SHP77 treated with DMSO at 0.1 percent for 48 hours (cell line): Measurements from ENCODE around the gene HCST.
A peak's percentile ranks its signal among the peaks of the same experiment; 100 is the strongest.
"Not testable (repeated sequence)": the region's sequence is repeated elsewhere in the genome, so short reads cannot be mapped to it uniquely, and the experiment has no call there.

ENCODE experiments used
- DNase-seq: peaks from one replicate; lab custom pipeline; 2025; lab: John Stamatoyannopoulos, UW

The HCST gene

DNA sequence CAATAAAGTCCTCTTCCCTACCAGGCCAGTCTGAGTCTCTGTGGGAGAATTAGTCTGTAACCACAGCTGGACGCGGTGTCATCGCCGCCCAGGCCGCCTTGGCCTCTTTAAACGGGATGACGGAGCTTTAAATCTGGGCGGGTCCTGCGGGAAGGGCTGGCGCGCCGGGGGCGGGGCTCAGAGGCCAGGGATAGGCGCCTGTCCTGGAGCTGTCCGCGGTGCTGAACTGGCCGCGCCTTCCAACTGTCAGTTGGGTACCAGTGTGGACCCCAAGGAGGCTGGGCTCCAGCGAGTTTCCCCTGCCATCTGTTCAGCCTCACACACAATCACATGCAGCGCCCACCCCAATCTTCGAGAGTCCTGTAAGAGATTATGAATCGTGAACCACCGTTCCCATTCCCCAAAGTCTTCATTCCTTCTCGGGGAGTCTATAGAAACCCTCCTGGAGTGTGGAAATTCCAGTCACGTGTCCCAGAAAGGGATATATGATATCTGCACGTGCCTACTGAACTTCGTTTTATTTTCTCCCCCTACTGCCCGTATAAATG is 22.5 kb upstream of the HCST start:
- DNase-seq: no peak

- no peak for DNase-seq
Measured at GRCh38 chr19:35882114-35882832, 20.1 kb upstream of the HCST start.

DNA sequence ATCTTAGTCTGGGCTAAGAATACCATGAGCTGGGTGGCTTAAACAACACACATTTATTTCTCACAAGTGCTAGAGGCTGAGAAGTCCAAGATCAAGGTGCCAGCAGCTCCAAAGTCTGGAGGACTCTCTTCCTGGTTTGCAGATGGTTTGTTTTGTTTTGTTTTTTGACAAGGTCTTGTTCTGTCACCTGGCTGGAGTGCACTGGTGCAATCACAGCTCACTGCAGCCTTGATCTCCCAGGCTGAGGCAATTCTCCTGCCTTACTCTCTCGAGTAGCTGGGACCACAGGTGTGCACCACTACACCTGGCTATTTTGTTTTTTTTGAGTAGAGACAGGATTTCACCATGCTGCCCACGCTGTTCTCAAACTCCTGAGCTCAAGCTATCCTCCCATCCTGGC is 18.4 kb upstream of the HCST start:
- DNase-seq: no peak

GRCh38 chr19:35885225-35885738 is 17.0 kb upstream of the HCST start:
- no peak for DNase-seq

DNA sequence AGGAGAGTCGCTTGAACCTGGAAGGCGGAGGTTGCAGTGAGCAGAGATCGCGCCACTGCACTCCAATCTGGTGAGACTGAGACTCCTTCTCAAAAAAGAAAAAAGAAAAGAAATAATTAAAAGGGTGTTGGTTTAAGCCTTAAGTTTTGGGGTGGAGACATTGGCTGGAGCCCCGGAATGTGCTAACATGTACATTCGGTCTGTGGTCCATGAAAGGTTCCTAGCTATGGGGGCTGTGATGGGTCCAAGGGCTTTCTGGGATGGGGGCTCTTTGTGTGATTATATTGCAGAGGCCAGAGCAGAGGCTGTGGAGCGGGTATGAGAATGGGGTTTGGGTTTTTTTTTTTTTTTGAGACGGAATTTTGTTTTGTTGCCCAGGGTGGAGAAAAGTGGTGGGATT is 16.4 kb upstream of the HCST start:
- DNase-seq: no peak

DNA sequence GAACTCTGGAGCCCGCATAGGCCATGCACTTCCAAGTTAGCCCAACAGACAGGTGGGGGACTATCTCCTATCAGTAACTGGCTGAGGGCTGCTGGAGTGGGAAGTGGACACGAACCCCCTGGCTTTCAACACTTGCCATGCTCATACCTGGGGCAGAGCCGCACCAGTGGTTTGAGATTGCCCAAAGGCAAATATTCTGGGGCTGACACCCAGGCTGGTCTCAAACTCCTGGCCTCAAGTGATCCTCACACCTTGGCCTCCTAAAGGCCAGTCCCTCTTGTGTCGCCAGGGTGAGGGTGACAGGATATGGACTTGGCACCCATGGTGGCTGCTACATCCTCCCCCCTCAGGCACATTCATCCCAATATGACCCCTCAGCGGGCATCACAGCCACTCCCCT is 15.1 kb upstream of the HCST start:
- DNase-seq: no peak

GRCh38 chr19:35888398-35888797 is 13.9 kb upstream of the HCST start:
- DNase-seq: no peak

DNA sequence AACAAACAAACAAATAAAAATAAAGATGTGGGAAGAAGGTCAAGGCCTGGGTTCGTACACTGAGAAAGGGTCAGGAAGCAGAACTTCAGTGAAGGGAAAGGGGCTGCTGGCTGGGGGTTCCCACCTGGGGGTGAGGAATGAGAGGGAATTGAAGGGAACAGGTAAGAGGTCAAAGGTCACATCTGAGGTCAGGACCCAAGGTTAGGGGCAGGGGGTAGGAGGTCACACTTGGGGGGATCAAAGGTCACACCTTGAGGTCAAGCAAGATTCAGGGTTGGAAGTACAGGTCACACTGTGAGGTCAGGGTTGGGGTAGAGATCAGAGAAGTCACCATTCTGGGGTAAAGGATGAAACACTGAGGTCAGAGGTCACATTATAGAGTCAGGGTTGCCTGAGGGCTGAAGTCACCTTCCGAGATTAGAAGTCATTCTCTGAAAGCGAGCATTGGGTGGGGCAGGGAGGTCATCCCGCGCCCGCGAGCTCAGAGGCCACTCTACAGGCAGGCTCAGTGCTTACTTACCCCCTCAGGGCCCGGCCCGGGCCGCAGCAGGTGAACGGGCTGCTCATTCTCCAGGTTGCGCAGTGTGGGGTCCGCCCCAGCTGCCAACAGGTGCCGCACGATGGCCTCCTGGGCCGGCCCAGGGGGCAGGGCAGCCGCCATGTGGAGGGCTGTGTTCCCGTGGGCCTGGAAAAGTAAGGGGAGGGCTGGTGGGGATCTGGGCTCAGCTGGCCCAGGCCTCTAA is 12.8 kb upstream of the HCST start:
- no peak for DNase-seq

DNA sequence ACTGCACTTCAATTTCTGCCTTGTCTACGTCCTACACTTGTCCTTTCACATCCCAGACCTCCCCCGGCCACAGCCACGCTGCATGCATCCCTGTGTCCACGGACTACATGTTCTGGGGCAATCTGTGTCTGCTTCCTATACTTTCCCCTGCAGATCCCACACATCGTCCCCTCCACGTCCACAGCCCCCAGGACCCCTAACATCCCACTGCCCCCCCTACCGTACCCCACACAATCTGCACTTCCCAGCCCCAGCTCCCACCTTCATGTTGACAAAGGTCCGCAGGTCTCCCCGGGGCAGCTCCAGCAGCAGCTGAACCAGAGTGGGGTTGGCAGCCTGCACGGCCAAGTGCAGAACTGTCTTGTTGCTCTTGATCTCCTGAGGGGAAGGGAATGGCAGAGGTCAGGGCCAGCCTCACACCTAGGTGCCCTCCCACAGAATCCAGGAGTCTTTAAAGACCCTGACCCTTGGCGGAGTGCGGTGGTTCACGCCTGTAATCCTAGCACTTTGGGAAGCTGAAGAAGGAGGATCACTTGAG is 12.1 kb upstream of the HCST start:
- DNase-seq: no peak

- not testable (repeated sequence) for DNase-seq
Measured at GRCh38 chr19:35891819-35892218, 10.5 kb upstream of the HCST start.

GRCh38 chr19:35894342-35894741 is 8.0 kb upstream of the HCST start:
- DNase-seq: no peak

DNA sequence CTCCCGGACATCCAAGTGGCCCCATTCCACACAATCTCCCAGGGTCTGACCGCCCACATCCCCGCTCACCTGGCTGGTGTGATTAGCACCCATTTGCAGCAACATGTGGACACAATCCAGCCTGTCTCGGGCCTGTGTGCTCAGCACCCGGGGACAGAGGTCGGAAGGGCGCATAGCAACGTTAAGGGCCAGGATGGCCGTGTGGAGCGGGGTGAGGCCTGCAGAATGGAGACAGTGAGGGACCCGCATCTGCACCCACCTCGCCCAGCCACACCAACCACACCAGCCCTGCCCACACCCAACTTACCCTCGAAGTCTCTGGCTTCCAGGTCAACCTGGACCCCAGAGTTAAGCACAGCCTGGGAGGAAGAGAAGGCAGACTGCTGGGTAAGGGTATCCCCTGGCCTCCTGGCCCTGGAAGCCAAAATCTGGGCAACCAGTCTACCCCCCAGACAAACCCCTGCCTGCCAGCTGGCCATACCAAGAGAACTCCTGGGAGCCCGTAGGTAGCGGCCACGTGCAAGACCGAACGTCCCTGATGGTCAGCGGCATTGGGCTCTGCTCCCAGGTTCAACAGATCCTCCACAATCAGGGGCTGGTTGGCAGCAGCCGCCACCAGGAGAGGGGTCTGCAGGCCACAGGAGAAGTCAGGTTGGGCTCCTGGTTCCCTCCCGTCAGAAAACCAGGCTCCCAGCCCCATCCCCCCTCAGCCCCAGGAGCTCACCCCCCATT is 6.3 kb upstream of the HCST start:
- DNase-seq: no peak

DNA sequence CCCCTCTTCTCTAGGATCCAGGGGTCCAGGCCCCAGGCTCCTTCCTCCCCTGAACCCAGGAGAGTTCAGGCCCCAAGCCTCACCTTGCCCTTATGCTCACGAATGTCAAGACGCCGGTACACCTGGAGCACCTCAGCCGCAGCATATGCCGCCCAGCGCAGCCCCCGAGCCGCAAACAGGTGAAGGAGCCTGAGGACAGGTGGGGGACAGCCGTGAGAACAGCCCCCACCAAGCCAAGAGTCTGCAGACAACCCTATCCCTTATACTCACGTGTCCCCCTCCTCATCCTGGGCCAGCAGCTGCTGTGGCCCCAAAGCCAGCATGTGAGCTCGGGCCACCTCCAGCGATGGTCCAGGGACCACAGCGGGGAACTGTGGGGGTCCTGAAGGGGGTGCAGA is 5.7 kb upstream of the HCST start:
- no peak for DNase-seq

- no peak for DNase-seq
Measured at GRCh38 chr19:35897706-35898451, 4.5 kb upstream of the HCST start.

GRCh38 chr19:35898499-35898809 is 3.9 kb upstream of the HCST start:
- DNase-seq: no peak

GRCh38 chr19:35899547-35900214 is 2.6 kb upstream of the HCST start:
- no peak for DNase-seq

GRCh38 chr19:35901055-35901644 is 1.2 kb upstream of the HCST start:
- no peak for DNase-seq

- no peak for DNase-seq
Measured at GRCh38 chr19:35902870-35903475, 644 bp downstream of the HCST start.

DNA sequence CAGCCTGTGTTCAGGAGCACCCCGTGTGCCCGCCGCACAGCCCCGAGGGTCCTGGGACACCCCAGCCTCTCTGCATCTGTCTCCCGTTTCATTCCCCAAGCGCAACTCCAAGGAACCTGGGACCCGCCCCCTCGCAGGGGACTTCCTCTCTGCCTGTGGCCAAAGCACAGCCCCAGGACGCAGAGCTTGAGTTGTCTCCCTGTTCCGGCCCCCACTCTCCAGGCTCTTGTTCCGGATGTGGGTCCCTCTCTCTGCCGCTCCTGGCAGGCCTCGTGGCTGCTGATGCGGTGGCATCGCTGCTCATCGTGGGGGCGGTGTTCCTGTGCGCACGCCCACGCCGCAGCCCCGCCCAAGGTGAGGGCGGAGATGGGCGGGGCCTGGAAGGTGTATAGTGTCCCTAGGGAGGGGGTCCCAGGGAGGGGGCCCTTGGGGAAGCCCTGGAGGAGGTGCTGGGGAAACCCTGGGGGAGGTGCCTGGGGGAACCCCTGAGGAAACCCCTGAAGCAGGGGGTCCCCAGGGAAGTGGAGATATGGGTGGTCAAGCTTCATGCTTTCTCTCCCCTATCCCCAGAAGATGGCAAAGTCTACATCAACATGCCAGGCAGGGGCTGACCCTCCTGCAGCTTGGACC is 1.3 kb downstream of the HCST start:
- peak; percentile 48 for DNase-seq
